ENCODE results near the gene TAPT1. TPM values are rescaled to one million over a fixed set of nuclear protein-coding genes. Genes with fewer than 3 reads are reported as not detected.

Gene TAPT1
- total RNA-seq, 1 donor from 2014 or later, result 23.0 TPM

GRCh38 chr4:16225167-16225862 is 956 bp downstream of the TAPT1 start:
- DNase-seq (ENCODE audit: low spot score), result no peak
- Mint-ChIP-seq H3K36me3 (ENCODE audit: low read depth) (no peaks in the 10 kb centered on the region), H3K4me1 (ENCODE audit: low read depth) (peaks cover 35% of the 10 kb centered on the region), H3K4me3 (ENCODE audit: unreplicated experiment) (peak overlapping the region; percentile 76), H3K27me3 (ENCODE audit: low read depth) (no peaks in the 10 kb centered on the region), H3K9me3 (ENCODE audit: low read depth) (no peaks in the 10 kb centered on the region), H3K27ac (ENCODE audit: unreplicated experiment) (peak overlapping the region; percentile 73)
- TF ChIP-seq CTCF (IDR thresholded peaks at IDR 0.05), result peak; percentile 43

- no peaks in the 10 kb centered on the region for H3K36me3 Mint-ChIP-seq (ENCODE audit: low read depth)
- no peak for DNase-seq (ENCODE audit: low spot score)
- H3K9me3 Mint-ChIP-seq (ENCODE audit: low read depth), result no peaks in the 10 kb centered on the region
- H3K4me3 Mint-ChIP-seq (ENCODE audit: unreplicated experiment), result peak overlapping the region; percentile 76
- H3K27ac Mint-ChIP-seq (ENCODE audit: unreplicated experiment), result peak overlapping the region; percentile 73
- H3K27me3 Mint-ChIP-seq (ENCODE audit: low read depth), result no peaks in the 10 kb centered on the region
- no peak for TF ChIP-seq CTCF (IDR thresholded peaks at IDR 0.05)
- peaks cover 34% of the 10 kb centered on the region for H3K4me1 Mint-ChIP-seq (ENCODE audit: low read depth)
Observed at GRCh38 chr4:16224264-16225166, 1.8 kb downstream of the TAPT1 start.

GRCh38 chr4:16222957-16223527 is 3.2 kb downstream of the TAPT1 start:
- Mint-ChIP-seq H3K36me3 (ENCODE audit: low read depth) (no peaks in the 10 kb centered on the region), H3K27me3 (ENCODE audit: low read depth) (no peaks in the 10 kb centered on the region), H3K4me1 (ENCODE audit: low read depth) (peaks cover 32% of the 10 kb centered on the region), H3K4me3 (ENCODE audit: unreplicated experiment) (no peak overlapping the region), H3K27ac (ENCODE audit: unreplicated experiment) (no peak overlapping the region), H3K9me3 (ENCODE audit: low read depth) (no peaks in the 10 kb centered on the region)
- no peak for DNase-seq (ENCODE audit: low spot score)
- TF ChIP-seq CTCF (IDR thresholded peaks at IDR 0.05), result no peak

- Mint-ChIP-seq H3K9me3 (ENCODE audit: low read depth) (no peaks in the 10 kb centered on the region), H3K4me1 (ENCODE audit: low read depth) (peaks cover 14% of the 10 kb centered on the region), H3K36me3 (ENCODE audit: low read depth) (no peaks in the 10 kb centered on the region), H3K4me3 (ENCODE audit: unreplicated experiment) (no peak overlapping the region), H3K27me3 (ENCODE audit: low read depth) (no peaks in the 10 kb centered on the region), H3K27ac (ENCODE audit: unreplicated experiment) (no peak overlapping the region)
- TF ChIP-seq CTCF (IDR thresholded peaks at IDR 0.05), result no peak
- DNase-seq (ENCODE audit: low spot score), result no peak
Observed at GRCh38 chr4:16218950-16219349, 7.3 kb downstream of the TAPT1 start.
